GM10847 (cell line): ENCODE data around the gene GPR25.

Experiments
- POLR2A ChIP-seq: IDR thresholded peaks from 2 replicates; pipeline ENCODE4 v1.6.1; 2011; ENCODE audit not compliant: insufficient read length; ENCODE audit errors: extremely low read depth

Gene GPR25

DNA sequence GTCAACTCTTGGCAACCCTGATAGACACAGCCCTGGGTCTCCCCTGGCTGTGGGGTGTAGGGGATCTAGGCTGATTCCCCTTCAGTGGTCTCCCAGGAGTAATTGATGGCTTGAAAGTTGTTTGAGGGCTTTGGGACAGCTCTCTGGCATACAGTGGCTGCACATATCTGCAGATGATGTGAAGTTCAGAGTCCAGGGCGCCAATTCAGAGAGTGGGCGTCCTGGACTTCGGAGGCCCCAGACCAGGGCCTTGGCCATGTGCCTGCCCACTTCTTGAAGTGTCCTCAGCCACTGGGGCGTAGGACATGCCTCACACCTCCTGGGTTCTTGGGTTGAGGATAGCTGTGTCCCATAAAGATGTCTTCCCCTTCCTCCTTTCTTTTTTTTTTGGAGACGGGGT lies 24.5 kb downstream of the GPR25 start:
- no peak for TF ChIP-seq POLR2A

GRCh38 chr1:200899015-200899386 lies 26.2 kb downstream of the GPR25 start:
- TF ChIP-seq POLR2A = no peak

- no peak for TF ChIP-seq POLR2A
These were observed 26.7 kb downstream of the GPR25 start for GRCh38 chr1:200899451-200899915.

- TF ChIP-seq POLR2A = no peak
These were observed 27.4 kb downstream of the GPR25 start for GRCh38 chr1:200899954-200900867.

- no peak for TF ChIP-seq POLR2A
These were observed 28.1 kb downstream of the GPR25 start for GRCh38 chr1:200900877-200901276.

DNA sequence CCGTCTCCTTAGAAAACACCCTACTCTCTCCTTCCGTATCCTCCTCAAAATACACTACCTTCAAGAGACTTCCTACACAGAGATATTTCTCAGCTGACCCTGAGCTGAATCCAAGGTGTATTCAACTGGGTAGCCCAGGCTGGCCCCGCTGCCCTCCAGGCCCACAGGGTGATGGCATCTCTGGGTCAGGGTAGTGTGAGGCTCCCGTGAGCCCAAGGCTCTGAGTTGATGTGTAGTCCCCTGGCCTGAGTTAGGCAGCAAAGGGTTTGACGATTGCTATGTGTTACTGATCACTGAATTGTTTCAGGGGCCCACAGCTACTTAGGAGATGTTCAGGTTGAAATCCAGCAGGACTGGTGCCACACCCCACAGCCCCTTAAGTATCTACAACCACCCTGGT lies 28.6 kb downstream of the GPR25 start:
- no peak for TF ChIP-seq POLR2A

DNA sequence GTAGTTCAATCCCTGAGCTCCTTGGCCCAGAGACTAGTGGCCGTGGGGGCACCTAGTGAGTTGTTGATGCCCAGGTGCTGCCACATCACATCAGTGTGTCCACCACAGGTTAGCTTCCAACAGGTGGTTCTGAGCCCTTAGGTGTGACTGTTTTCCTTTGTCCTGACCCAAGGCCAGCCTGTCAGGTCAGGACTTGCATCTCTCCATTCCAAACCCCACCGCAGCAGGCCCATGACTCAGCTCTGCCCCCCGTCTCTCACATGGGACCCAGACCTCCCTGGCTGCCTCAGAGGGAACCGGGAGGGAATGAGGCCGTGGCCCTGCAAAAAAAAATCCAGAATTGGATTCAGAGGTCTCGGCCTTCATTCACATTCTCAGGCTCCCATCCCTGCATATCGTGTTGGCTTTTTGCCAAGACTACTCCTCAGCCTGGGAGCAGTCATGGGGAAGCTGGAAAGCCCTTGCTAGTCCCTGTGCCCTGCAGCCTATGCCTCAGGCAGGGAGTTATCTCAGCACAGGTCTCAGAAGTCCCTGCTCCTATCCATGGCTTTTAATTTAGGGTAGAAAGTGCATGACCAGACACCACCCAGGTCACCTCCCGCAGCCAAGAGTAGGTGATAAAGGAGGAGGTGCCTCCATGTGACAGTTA lies 29.1 kb downstream of the GPR25 start:
- no peak for TF ChIP-seq POLR2A

- no peak for TF ChIP-seq POLR2A
These were observed 31.0 kb downstream of the GPR25 start for GRCh38 chr1:200903793-200904192.

- TF ChIP-seq POLR2A = no peak
These were observed 32.0 kb downstream of the GPR25 start for GRCh38 chr1:200904772-200905171.

- no peak for TF ChIP-seq POLR2A
These were observed 32.8 kb downstream of the GPR25 start for GRCh38 chr1:200905411-200906052.

GRCh38 chr1:200906491-200906890 lies 33.7 kb downstream of the GPR25 start:
- no peak for TF ChIP-seq POLR2A

GRCh38 chr1:200907611-200908097 lies 34.9 kb downstream of the GPR25 start:
- no peak for TF ChIP-seq POLR2A

DNA sequence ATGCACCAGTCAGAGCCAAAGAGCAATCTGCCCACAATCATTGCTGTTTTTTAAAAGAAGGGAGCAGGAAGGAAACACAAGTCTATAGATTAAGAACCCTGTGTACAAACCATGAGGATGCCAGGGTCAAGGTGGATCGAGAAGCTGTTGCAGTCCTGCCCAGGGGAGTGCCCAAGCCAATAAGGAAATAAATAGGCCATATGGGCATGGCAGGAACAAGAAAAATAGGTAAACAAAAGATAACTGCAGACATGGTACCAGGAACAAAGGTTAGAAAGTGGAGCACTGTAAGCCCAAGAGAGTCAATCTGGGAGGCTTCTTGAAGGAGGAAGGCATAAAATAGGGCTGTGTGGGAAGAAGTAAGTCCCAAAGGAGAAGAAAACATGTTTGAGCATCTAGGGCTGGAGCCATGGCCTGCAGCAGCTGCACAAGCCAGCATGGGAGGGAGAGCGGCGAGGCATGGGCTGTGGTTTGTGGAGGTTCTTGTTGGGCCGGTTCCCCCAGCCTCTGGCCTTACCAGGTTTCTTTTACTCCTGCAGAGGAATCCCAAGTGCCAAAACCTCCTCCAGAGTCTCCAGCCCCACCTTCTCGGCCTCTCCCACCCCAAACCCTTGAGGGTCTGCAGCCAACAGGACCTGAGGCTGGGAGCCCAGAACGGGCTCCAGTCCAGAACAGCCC lies 35.5 kb downstream of the GPR25 start:
- no peak for TF ChIP-seq POLR2A

- no peak for TF ChIP-seq POLR2A
These were observed 36.3 kb downstream of the GPR25 start for GRCh38 chr1:200909071-200909470.

DNA sequence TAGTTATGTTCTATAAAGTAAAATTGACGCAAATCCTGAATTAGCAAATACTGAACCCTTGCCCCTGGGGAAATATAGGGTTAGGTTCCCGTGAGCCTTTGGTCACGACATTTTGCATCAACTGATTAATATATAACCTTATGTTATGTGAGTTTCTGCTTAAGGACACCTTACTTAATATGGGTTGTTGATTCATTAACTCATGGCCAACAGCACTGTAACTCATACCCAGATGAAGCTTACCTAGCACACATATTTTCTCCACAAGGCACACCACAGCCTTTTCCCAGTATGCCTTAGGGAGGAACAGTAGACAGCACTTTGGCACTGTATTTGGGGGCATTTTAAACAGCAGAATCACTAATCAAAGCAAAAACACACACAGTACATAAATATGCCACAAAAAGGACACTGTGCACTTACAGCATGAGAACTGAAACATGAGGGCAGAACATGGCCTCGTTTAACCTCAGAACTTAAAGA lies 37.0 kb downstream of the GPR25 start:
- no peak for TF ChIP-seq POLR2A

GRCh38 chr1:200911361-200911760 lies 38.6 kb downstream of the GPR25 start:
- no peak for TF ChIP-seq POLR2A
